GM18499 (cell line): ENCODE data around the gene PAX3.

Source experiments
- ATAC-seq: cut with Tn5 transposase; IDR thresholded peaks from one replicate; pipeline ENCODE4 v1.9.1; 2021; ENCODE audit warnings: moderate number of reproducible peaks; ENCODE audit not compliant: insufficient read depth, unreplicated experiment

The PAX3 gene

GRCh38 chr2:222311319-222311977, 12.7 kb upstream of the PAX3 start:
- ATAC-seq = no peak

- no peak for ATAC-seq
These were observed 12.0 kb upstream of the PAX3 start for GRCh38 chr2:222310747-222311318.

- ATAC-seq = no peak
These were observed 11.0 kb upstream of the PAX3 start for GRCh38 chr2:222309766-222310165.

- ATAC-seq = no peak
These were observed 10.6 kb upstream of the PAX3 start for GRCh38 chr2:222309361-222309760.

- no peak for ATAC-seq
These were observed 9.4 kb upstream of the PAX3 start for GRCh38 chr2:222307978-222308730.

- ATAC-seq = no peak
These were observed 8.5 kb upstream of the PAX3 start for GRCh38 chr2:222307143-222307756.

GRCh38 chr2:222306393-222307142, 7.8 kb upstream of the PAX3 start:
- ATAC-seq = no peak

GRCh38 chr2:222305516-222306392, 7.0 kb upstream of the PAX3 start:
- ATAC-seq = no peak

GRCh38 chr2:222304737-222305515, 6.1 kb upstream of the PAX3 start:
- no peak for ATAC-seq

- ATAC-seq = no peak
These were observed 5.3 kb upstream of the PAX3 start for GRCh38 chr2:222303828-222304736.

- ATAC-seq = no peak
These were observed 4.4 kb upstream of the PAX3 start for GRCh38 chr2:222303045-222303827.

GRCh38 chr2:222302178-222303018, 3.6 kb upstream of the PAX3 start:
- no peak for ATAC-seq

- ATAC-seq = no peak
These were observed 3.0 kb upstream of the PAX3 start for GRCh38 chr2:222301796-222302118.

GRCh38 chr2:222301053-222301795, 2.4 kb upstream of the PAX3 start:
- ATAC-seq = no peak

GRCh38 chr2:222300726-222301052, 1.9 kb upstream of the PAX3 start:
- ATAC-seq = no peak
